Esophagus squamous epithelium (tissue), 5 donors: ENCODE data around the gene ARID1A. TPM values are rescaled to one million over a fixed set of nuclear protein-coding genes. Genes with fewer than 3 reads are reported as not detected.
A peak's percentile ranks its signal among the peaks of the same experiment; 100 is the strongest.

Experiments used
- DNase-seq: peaks from one replicate; lab custom pipeline; 2025; lab: John Stamatoyannopoulos, UW
- H3K27ac ChIP-seq, 4 donors: fragments of 200-600 bp; sonication (generic); one replicate each; pipeline ENCODE4 v1.5.1; 2016 to 2019; ENCODE audit warnings: mild to moderate bottlenecking in 1 of 4
- H3K27me3 ChIP-seq, 4 donors: fragments of 200-600 bp; sonication (generic); 1 replicate in 3 of 4; 2 replicates in 1 of 4; pipeline versions ENCODE4 v1.5.1 to v1.6.0; 2017 to 2021; ENCODE audit warnings: antibody characterized with exemption in 1 of 4
- H3K36me3 ChIP-seq, 3 donors: fragments of 200-600 bp; sonication (generic); one replicate each; pipeline ENCODE4 v1.5.1; 2016 to 2019
- H3K4me1 ChIP-seq, 3 donors: fragments of 200-600 bp; sonication (generic); one replicate each; pipeline ENCODE4 v1.5.1; 2017 to 2019
- H3K4me3 ChIP-seq, 4 donors: fragments of 200-600 bp; sonication (generic); 1 replicate in 3 of 4; 2 replicates in 1 of 4; pipeline ENCODE4 v1.5.1; 2016 to 2019; ENCODE audit warnings: mild to moderate bottlenecking in 2 of 4, moderate library complexity in 1 of 4
- H3K9me3 ChIP-seq, 3 donors: fragments of 200-600 bp; sonication (generic); one replicate each; pipeline ENCODE4 v1.5.1; 2016 to 2019
- POLR2A ChIP-seq, 4 donors: fragments of 450-650 bp; IDR thresholded peaks; one replicate each; pipeline ENCODE4 v1.6.1; 2017; ENCODE audit warnings: antibody characterized with exemption in 4 of 4, mild to moderate bottlenecking in 4 of 4, moderate library complexity in 3 of 4
- WGBS, 2 donors: methylation state at CpG; one replicate each; pipeline ENCODE4 v1.1.5; 2018; 5-methylcytosine and 5-hydroxymethylcytosine counted together
- intact Hi-C: fragments of 100-400 bp; cut with DNase I; formaldehyde crosslinking; loops from one replicate; pipeline ENCODE4 v1.15.0; 2022
- total RNA-seq, 4 donors: library from RNA; depleted of rRNA; stranded (reverse); fragments of >200 nt; gene quantifications; one replicate each; pipeline ENCODE4 v1.1.0, GENCODE V29; 2016
- TF ChIP-seq, protein P1 (sequence below), 6 experiments: fragments of 450-650 bp in 4 of 6; fragments of 200-600 bp in 2 of 6; sonication (generic) in 2 of 6; IDR thresholded peaks; one replicate each; pipeline ENCODE4 v1.5.1; 2016 to 2019; ENCODE audit warnings: antibody characterized with exemption in 6 of 6, mild to moderate bottlenecking in 4 of 6, moderate library complexity in 4 of 6
- donor health status: DM: yes; HTN: yes; CAD: no.

ARID1A gene
- total RNA-seq, 4 donors from 2014 or later = 23.9 to 60.2 (median 43.5) TPM

GRCh38 chr1:26771285-26771642 lies 75.4 kb downstream of the ARID1A start:
- peak overlapping the region; percentile 62 to 77 (median 72) for H3K27ac ChIP-seq
- no peak overlapping the region for H3K4me3 ChIP-seq
- WGBS, 2 donors = 4 to 28% methylated on average over 2 to 3 of the region's 3 CpGs
- H3K27me3 ChIP-seq = no peaks in the 10 kb centered on the region
- no peak for DNase-seq
- peaks cover 49 to 100% (median 70%) of the 10 kb centered on the region in 3 donors for H3K36me3 ChIP-seq
- TF ChIP-seq, protein P1, sequence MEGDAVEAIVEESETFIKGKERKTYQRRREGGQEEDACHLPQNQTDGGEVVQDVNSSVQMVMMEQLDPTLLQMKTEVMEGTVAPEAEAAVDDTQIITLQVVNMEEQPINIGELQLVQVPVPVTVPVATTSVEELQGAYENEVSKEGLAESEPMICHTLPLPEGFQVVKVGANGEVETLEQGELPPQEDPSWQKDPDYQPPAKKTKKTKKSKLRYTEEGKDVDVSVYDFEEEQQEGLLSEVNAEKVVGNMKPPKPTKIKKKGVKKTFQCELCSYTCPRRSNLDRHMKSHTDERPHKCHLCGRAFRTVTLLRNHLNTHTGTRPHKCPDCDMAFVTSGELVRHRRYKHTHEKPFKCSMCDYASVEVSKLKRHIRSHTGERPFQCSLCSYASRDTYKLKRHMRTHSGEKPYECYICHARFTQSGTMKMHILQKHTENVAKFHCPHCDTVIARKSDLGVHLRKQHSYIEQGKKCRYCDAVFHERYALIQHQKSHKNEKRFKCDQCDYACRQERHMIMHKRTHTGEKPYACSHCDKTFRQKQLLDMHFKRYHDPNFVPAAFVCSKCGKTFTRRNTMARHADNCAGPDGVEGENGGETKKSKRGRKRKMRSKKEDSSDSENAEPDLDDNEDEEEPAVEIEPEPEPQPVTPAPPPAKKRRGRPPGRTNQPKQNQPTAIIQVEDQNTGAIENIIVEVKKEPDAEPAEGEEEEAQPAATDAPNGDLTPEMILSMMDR (IDR thresholded peaks at IDR 0.05) = no peak
- TF ChIP-seq POLR2A (IDR thresholded peaks at IDR 0.05) = no peak
- no peaks in the 10 kb centered on the region for H3K9me3 ChIP-seq
- peaks cover 12 to 56% (median 30%) of the 10 kb centered on the region in 3 donors for H3K4me1 ChIP-seq
- intact Hi-C loops = no loop called here

DNA sequence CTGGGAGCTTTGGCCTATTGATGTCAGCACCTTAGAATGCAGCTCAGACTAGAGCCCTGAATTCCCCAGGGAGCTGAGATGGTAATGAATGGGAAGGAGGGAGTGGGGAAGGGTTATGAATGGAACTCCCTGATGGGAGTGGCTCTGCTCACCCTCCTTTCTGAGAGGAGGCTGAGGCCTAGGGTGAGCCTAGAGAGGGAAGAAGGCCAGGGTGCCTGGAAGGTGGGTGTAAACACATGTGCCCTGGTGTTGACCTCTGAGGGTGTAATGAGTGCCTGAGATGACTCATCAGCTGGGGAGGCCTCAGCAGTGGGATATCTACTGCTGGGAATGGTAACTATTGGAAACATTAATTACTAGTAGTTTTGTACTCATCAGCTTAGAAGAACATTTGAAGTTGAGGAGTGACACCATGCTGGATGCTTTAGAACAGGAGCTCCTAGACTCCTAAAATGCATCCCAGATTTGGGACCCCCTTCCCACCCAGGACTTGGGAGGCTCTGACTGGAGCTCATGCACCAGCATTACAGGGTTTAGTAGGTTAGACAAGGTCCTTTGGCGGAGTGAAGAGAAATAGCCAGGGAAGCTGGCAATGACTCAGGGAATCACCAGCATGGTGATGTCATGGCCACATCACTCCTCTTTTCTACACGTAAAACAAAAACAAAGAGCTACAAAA lies 76.0 kb downstream of the ARID1A start:
- Histone ChIP-seq H3K36me3 (peaks cover 49 to 100% (median 69%) of the 10 kb centered on the region in 3 donors), H3K4me3 (no peak overlapping the region), H3K27me3 (no peaks in the 10 kb centered on the region), H3K27ac (peak overlapping the region; percentile 62 to 77 (median 72)), H3K4me1 (peaks cover 12 to 53% (median 30%) of the 10 kb centered on the region in 3 donors), H3K9me3 (no peaks in the 10 kb centered on the region)
- TF ChIP-seq POLR2A (IDR thresholded peaks at IDR 0.05) = no peak
- TF ChIP-seq, protein P1 (IDR thresholded peaks at IDR 0.05) = no peak
- DNase-seq = no peak
- whole genome bisulfite sequencing, 2 donors = 52 to 60% methylated on average over 2 of the region's 2 CpGs
- intact Hi-C loops = no loop called here

DNA sequence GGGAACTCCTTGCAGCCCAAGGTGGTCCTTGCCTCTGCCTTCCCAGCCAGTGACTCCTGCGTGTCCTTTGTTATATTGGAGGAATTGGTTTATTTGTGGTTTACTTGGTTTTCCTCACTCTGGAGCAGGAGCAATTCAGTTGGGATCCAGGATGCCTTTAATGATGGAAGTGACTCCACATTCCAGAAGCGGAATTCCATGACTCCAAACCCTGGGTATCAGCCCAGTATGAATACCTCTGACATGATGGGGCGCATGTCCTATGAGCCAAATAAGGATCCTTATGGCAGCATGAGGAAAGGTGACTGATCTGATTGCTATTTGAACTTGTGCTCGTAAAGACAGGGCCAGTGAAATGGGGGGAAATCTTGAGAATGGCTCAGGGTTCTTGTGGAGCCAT lies 76.9 kb downstream of the ARID1A start:
- intact Hi-C loops = no loop called here
- no peak for DNase-seq
- Histone ChIP-seq H3K27ac (peak overlapping the region; percentile 62 to 77 (median 72)), H3K4me3 (no peak overlapping the region), H3K4me1 (peaks cover 12 to 45% (median 30%) of the 10 kb centered on the region in 3 donors), H3K36me3 (peaks cover 46 to 100% (median 62%) of the 10 kb centered on the region in 3 donors), H3K9me3 (no peaks in the 10 kb centered on the region), H3K27me3 (no peaks in the 10 kb centered on the region)
- 67 to 71% methylated on average over 4 of the region's 4 CpGs for WGBS, 2 donors
- TF ChIP-seq, protein P1 (IDR thresholded peaks at IDR 0.05) = no peak
- no peak for TF ChIP-seq POLR2A (IDR thresholded peaks at IDR 0.05)

DNA sequence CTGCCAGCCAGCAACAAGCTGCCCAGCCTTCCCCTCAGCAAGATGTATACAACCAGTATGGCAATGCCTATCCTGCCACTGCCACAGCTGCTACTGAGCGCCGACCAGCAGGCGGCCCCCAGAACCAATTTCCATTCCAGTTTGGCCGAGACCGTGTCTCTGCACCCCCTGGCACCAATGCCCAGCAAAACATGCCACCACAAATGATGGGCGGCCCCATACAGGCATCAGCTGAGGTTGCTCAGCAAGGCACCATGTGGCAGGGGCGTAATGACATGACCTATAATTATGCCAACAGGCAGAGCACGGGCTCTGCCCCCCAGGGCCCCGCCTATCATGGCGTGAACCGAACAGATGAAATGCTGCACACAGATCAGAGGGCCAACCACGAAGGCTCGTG lies 78.6 kb downstream of the ARID1A start:
- no peak for DNase-seq
- Histone ChIP-seq H3K4me3 (no peak overlapping the region), H3K27me3 (no peaks in the 10 kb centered on the region), H3K27ac (no peak overlapping the region), H3K9me3 (no peaks in the 10 kb centered on the region), H3K4me1 (peaks cover 12 to 27% (median 22%) of the 10 kb centered on the region in 3 donors), H3K36me3 (peaks cover 51 to 100% (median 62%) of the 10 kb centered on the region in 3 donors)
- 89 to 96% methylated on average over 5 to 12 of the region's 13 CpGs for WGBS, 2 donors
- intact Hi-C loops = no loop called here
- TF ChIP-seq, protein P1 (IDR thresholded peaks at IDR 0.05) = no peak
- no peak for TF ChIP-seq POLR2A (IDR thresholded peaks at IDR 0.05)

GRCh38 chr1:26775666-26776065 lies 79.9 kb downstream of the ARID1A start:
- TF ChIP-seq, protein P1 (IDR thresholded peaks at IDR 0.05) = no peak
- no peak for TF ChIP-seq POLR2A (IDR thresholded peaks at IDR 0.05)
- no peak for DNase-seq
- Histone ChIP-seq H3K4me1 (peaks cover 12 to 21% (median 19%) of the 10 kb centered on the region in 3 donors), H3K4me3 (no peak overlapping the region), H3K27me3 (no peaks in the 10 kb centered on the region), H3K9me3 (no peaks in the 10 kb centered on the region), H3K36me3 (peaks cover 57 to 100% (median 67%) of the 10 kb centered on the region in 3 donors), H3K27ac (no peak overlapping the region)
- intact Hi-C loops = no loop called here
- 59 to 66% methylated on average over 4 of the region's 4 CpGs for WGBS, 2 donors
